Measurements from ENCODE around the gene AGAP2. TPM values are rescaled to one million over a fixed set of nuclear protein-coding genes. Genes with fewer than 3 reads are reported as not detected.
"Not testable (repeated sequence)": the region's sequence is repeated elsewhere in the genome, so short reads cannot be mapped to it uniquely, and the experiment has no call there.

AGAP2 gene
- total RNA-seq, 2 experiments from 2014 or later, result 22.6 to 23.8 TPM

DNA sequence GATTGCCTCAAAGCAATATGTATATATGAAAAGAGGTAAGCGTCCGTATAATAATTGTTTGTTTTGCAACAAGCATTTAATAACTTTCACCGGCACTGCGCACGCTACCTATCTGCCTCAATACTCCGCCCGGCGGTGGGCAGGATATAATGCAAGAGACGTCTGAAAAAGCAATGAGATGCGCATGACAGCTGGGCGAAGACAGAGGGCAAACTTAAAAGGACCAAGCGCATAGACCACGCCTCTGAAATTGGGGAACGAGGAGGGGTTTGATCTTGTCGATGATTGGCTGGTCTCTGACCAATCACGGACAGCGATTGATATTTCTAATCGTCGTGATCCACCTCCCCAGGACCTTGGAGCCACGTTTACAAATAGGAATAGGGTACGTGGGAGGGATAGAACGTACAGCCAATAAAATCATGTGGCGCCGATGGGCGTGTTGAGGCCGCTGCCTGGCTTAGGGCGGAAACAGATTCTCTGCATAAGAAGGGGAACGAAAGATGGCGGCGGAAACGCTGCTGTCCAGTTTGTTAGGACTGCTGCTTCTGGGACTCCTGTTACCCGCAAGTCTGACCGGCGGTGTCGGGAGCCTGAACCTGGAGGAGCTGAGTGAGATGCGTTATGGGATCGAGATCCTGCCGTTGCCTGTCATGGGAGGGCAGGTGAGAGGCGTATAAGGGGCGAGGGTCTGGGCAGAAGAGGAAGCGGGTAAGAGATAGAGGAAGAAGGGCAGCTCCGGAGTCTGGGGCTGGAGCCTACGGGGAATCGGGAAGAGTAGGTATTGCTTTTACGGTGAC lies 44.7 kb downstream of the AGAP2 start, which contains the start of gene OS9:
Gene OS9, plus strand, starts transcription at position 474 of the 800 bp plus-strand sequence. Its CDS starts 30 bp downstream, at position 504.
- DNase-seq, result peak; percentile 92
- Mint-ChIP-seq H3K36me3 (peaks cover 7% of the 10 kb centered on the region), H3K27ac (no peak within 1 kb of the TSS), H3K9me3 (no peaks in the 10 kb centered on the region), H3K4me1 (no peaks in the 10 kb centered on the region), H3K4me3 (no peak within 1 kb of the TSS), H3K27me3 (peaks cover 4% of the 10 kb centered on the region)

DNA sequence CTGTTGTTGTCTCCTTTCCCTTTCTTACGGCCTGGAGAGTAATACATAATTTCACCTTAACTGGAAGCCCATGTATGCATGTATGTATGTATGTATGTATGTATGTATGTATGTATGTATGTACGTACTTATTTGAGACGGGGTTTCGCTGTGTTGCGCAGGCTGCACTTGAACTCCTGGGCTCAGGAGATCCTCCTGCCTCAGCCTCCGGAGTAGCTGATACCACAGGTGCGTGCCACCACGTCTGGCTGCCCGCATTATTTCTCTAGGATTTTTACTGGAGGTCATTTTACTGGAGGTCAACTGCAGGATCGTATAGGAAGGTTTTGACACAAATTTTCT lies 45.3 kb downstream of the AGAP2 start:
- peaks cover 6% of the 10 kb centered on the region for H3K36me3 Mint-ChIP-seq
- no peak overlapping the region for H3K4me3 Mint-ChIP-seq
- peaks cover 4% of the 10 kb centered on the region for H3K27me3 Mint-ChIP-seq
- H3K9me3 Mint-ChIP-seq, result no peaks in the 10 kb centered on the region
- H3K4me1 Mint-ChIP-seq, result no peaks in the 10 kb centered on the region
- no peak overlapping the region for H3K27ac Mint-ChIP-seq
- no peak for DNase-seq

DNA sequence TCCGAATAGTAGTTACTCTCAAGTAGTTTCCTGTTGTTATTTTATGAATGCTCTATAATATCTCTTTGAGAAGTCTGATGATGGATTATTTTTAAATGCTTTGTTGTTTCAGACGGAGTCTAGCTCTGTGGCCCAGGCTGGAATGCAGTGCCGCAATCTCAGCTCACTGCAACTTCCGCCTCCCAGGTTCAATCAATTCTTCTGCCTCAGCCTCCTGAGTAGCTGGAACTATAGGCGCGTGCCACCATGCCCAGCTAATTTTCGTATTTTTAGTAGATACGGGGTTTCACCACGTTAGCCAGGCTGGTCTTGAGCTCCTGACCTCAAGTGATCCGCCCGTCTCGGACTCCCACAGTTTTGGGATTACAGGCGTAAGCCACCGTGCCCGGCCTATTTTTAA lies 46.0 kb downstream of the AGAP2 start:
- H3K36me3 Mint-ChIP-seq, result peaks cover 6% of the 10 kb centered on the region
- H3K4me3 Mint-ChIP-seq, result no peak overlapping the region
- no peaks in the 10 kb centered on the region for H3K9me3 Mint-ChIP-seq
- no peak overlapping the region for H3K27ac Mint-ChIP-seq
- peaks cover 4% of the 10 kb centered on the region for H3K27me3 Mint-ChIP-seq
- no peaks in the 10 kb centered on the region for H3K4me1 Mint-ChIP-seq
- no peak for DNase-seq

DNA sequence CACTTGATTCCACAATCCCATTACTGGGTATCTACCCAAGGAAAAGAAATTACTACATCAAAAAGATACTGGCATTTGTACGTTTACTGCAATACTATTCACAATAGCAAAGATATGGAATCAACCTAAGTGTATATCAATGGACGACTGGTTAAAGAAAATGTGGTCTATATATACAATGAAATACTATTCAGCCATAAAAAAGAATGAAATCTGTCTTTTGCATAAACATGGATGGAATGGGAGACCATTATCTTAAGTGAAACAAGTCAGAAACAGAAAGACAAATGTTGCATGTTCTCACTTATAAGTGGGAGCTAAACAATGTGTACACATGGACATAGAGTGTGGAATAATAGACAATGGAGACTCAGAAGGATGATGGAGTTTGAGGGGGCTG lies 49.6 kb downstream of the AGAP2 start:
- H3K9me3 Mint-ChIP-seq, result no peaks in the 10 kb centered on the region
- H3K4me3 Mint-ChIP-seq, result no peak overlapping the region
- no peak for DNase-seq
- no peaks in the 10 kb centered on the region for H3K36me3 Mint-ChIP-seq
- H3K4me1 Mint-ChIP-seq, result no peaks in the 10 kb centered on the region
- H3K27ac Mint-ChIP-seq, result no peak overlapping the region
- H3K27me3 Mint-ChIP-seq, result peaks cover 25% of the 10 kb centered on the region

DNA sequence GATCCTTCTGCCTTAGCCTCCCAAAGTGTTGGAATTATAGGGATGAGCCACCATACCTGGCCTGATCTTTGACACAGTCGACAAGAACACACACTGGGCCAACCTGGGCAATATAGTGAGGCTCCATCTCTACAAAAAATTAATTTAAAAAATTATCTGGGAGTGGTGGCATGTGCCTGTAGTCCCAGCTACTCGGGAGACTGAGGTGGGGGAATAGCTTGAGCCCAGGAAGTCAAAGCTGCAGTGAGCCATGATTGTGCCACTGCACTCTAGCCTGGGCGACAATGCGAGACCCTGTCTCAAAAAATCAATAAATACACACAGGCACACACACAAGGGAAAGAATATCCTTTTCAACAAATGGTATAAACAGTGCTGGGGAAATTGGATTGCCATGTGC lies 50.7 kb downstream of the AGAP2 start:
- no peak overlapping the region for H3K4me3 Mint-ChIP-seq
- peaks cover 25% of the 10 kb centered on the region for H3K27me3 Mint-ChIP-seq
- H3K9me3 Mint-ChIP-seq, result no peaks in the 10 kb centered on the region
- no peaks in the 10 kb centered on the region for H3K4me1 Mint-ChIP-seq
- DNase-seq, result no peak
- H3K27ac Mint-ChIP-seq, result no peak overlapping the region
- H3K36me3 Mint-ChIP-seq, result no peaks in the 10 kb centered on the region

DNA sequence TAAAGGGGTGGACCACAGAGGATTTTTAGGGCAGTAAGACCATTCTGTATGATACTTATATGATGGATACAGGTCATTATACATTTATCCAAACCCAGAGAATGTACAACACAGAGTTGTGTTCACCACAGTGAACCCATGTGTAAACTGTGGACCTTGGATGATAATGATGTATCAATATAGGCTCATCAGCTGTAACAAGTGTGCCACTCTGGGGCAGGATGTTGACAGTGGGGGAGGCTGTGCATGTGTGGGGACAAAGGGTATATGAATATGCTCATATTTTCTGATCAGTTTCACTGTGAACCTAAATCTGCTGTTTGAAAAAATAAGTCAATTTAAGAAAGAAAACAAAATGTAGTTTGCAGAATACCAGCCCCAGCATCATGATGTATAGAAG lies 58.8 kb downstream of the AGAP2 start:
- DNase-seq, result no peak
- Mint-ChIP-seq H3K27ac (no peak overlapping the region), H3K36me3 (peaks cover 3% of the 10 kb centered on the region), H3K4me1 (no peaks in the 10 kb centered on the region), H3K27me3 (no peaks in the 10 kb centered on the region), H3K9me3 (peaks cover 4% of the 10 kb centered on the region), H3K4me3 (no peak overlapping the region)

DNA sequence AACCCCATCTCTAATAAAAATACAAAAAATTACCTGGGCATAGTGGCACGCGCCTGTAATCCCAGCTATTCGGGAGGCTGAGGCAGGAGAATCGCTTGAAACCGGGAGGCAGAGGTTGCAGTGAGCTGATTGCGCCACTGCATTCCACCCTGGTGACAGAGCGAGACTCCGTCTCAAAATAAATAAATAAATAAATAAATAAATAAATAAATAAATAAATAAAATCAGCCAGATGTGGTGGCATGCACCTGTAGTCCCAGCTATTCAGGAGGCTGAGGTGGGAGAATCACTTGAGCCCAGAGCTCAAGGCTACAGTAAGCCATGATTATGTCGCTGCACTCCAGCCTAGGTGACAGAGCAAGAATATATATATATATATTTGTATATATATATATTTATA lies 60.6 kb downstream of the AGAP2 start:
- H3K27me3 Mint-ChIP-seq, H3K4me3 Mint-ChIP-seq, H3K36me3 Mint-ChIP-seq: not testable (repeated sequence)

DNA sequence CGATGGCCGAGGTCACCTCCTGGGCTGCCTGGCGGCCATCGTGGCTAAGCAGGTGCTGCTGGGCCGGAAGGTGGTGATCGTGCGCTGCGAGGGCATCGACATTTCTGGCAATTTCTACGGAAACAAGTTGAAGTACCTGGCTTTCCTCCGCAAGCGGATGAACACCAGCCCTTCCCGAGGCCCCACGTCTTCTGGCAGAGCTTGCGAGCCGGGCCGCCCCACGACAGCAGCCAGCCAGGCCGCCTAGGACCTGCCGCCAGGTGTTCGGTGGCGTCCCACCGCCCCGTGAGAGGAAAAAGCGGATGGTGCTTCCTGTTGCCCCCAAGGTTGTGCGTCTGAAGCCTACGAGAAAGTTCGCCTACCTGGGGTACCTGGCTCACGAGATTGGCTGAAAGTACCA lies 63.9 kb downstream of the AGAP2 start:
- H3K4me1 Mint-ChIP-seq, result no peaks in the 10 kb centered on the region
- no peak overlapping the region for H3K27ac Mint-ChIP-seq
- no peaks in the 10 kb centered on the region for H3K36me3 Mint-ChIP-seq
- H3K27me3 Mint-ChIP-seq, result no peaks in the 10 kb centered on the region
- H3K4me3 Mint-ChIP-seq, result no peak overlapping the region
- no peaks in the 10 kb centered on the region for H3K9me3 Mint-ChIP-seq
- no peak for DNase-seq

More for the DNA sequence above, 60.6 kb downstream of the AGAP2 start:
- not testable (repeated sequence) for DNase-seq, H3K4me1 Mint-ChIP-seq, H3K9me3 Mint-ChIP-seq, H3K27ac Mint-ChIP-seq

Other genes with a start within 250 kb of the AGAP2 start
- 10 to 100 TPM; 30.7 to 33.4 TPM for gene DDIT3, start 218.2 kb downstream of the AGAP2 start, total RNA-seq
- 10 to 100 TPM; 38.5 to 44.8 TPM for gene MBD6, start 215.9 kb downstream of the AGAP2 start, total RNA-seq
- 10 to 100 TPM; 73.6 to 81.3 TPM for gene DCTN2, start 191.6 kb downstream of the AGAP2 start, total RNA-seq
- 1 to 10 TPM; 1.5 to 1.7 TPM for gene KIF5A, start 188.7 kb downstream of the AGAP2 start, total RNA-seq
- 10 to 100 TPM; 17.1 to 18.5 TPM for gene PIP4K2C, start 147.6 kb downstream of the AGAP2 start, total RNA-seq
- gene DTX3, start 133.9 kb downstream of the AGAP2 start, total RNA-seq, result 10 to 100 TPM; 18.9 to 20.2 TPM
- 1 to 10 TPM; 1.9 to 2.2 TPM for gene ARHGEF25, start 127.3 kb downstream of the AGAP2 start, total RNA-seq
- gene B4GALNT1, start 105.5 kb downstream of the AGAP2 start, total RNA-seq, result 1 to 10 TPM; 1.5 TPM
- gene OS9, start 44.6 kb downstream of the AGAP2 start, total RNA-seq, result 10 to 100 TPM; 53.7 to 59.8 TPM
- 1 to 10 TPM; 5.7 TPM for gene TSPAN31, start 6.3 kb upstream of the AGAP2 start, total RNA-seq
- 100 to 1,000 TPM; 275 to 304 TPM for gene CDK4, start 13.6 kb upstream of the AGAP2 start, total RNA-seq
- 10 to 100 TPM; 18.2 to 19.2 TPM for gene MARCHF9, start 16.4 kb upstream of the AGAP2 start, total RNA-seq
- 10 to 100 TPM in 1 of 2 experiments, 1 to 10 TPM in 1; 9.6 to 12.0 TPM for gene CYP27B1, start 28.3 kb upstream of the AGAP2 start, total RNA-seq
- gene METTL1, start 33.4 kb upstream of the AGAP2 start, total RNA-seq, result 10 to 100 TPM; 59.6 to 60.1 TPM
- 1 to 10 TPM; 3.7 to 3.9 TPM for gene EEF1AKMT3, start 33.9 kb upstream of the AGAP2 start, total RNA-seq
- 10 to 100 TPM; 67.7 to 74.7 TPM for gene TSFM, start 44.0 kb upstream of the AGAP2 start, total RNA-seq
- 1 to 10 TPM; 1.2 to 1.8 TPM for gene AVIL, start 80.0 kb upstream of the AGAP2 start, total RNA-seq
- gene CTDSP2, start 108.0 kb upstream of the AGAP2 start, total RNA-seq, result 10 to 100 TPM; 91.4 to 94.3 TPM
- 10 to 100 TPM; 13.2 to 13.8 TPM for gene ATP23, start 202.8 kb upstream of the AGAP2 start, total RNA-seq

Measured in activated naive CD8-positive, alpha-beta T cell treated with anti-CD3 and anti-CD28 coated beads for 36 hours (primary cell).